Body of pancreas (tissue), 4 donors: Measurements from ENCODE around the gene HOXC4.

Experiments
- POLR2A ChIP-seq, 3 donors: fragments of 450-650 bp; IDR thresholded peaks; one replicate each; pipeline ENCODE4 v1.6.1; 2016; ENCODE audit warnings: antibody characterized with exemption in 3 of 3, mild to moderate bottlenecking in 2 of 3
- TF ChIP-seq, protein P1 (sequence below), 7 experiments: fragments of 450-650 bp in 4 of 7; fragments of 200-600 bp in 3 of 7; sonication (generic) in 3 of 7; IDR thresholded peaks; one replicate each; pipeline ENCODE4 v1.5.1; 2016 to 2019; ENCODE audit warnings: antibody characterized with exemption in 7 of 7

DNA sequence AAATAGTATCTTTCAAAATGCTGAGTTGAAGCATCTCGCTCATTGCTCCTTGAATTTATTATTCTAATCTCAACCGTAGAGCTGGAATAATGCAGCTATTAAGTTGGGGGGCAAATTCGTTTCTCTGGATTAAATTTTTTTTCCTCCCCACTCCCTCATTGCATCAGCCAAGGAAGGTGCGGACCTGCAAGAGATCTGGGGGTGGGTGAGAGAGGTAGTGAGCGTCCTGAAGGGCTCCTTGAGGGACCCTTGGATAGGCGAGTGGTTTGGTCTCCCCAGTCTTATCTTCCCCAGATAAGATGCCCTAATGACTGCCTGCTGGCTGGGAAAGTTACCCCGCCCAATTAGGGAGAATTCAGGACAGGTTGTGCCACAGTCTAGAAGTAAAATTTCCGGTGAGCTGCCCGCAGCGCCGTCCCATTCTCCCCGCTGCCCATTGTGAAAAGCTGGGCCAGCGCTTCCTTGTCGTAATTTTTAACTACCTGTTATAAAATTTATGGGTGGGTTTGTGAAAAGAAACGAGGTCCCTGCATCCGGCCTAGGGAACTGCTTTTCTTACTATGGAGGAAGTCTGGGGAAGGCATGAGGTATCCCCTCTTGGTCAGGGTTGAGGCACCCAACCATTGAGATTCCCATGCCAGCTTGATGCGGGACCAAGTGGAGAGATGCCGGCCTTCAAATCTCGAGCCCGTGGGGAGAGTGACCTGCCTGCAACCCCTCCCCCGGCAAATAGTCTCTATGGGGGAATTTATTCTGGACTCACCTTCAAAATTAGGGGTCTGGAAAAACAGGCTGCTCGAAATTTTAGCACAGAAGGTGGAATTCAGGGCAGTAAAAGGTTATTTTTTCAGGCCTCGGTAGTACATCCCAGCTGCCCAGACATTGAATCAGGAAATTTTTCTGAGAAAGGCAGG is 38.4 kb upstream of the HOXC4 start:
- no peak for TF ChIP-seq POLR2A (IDR thresholded peaks at IDR 0.05)
- TF ChIP-seq, protein P1, sequence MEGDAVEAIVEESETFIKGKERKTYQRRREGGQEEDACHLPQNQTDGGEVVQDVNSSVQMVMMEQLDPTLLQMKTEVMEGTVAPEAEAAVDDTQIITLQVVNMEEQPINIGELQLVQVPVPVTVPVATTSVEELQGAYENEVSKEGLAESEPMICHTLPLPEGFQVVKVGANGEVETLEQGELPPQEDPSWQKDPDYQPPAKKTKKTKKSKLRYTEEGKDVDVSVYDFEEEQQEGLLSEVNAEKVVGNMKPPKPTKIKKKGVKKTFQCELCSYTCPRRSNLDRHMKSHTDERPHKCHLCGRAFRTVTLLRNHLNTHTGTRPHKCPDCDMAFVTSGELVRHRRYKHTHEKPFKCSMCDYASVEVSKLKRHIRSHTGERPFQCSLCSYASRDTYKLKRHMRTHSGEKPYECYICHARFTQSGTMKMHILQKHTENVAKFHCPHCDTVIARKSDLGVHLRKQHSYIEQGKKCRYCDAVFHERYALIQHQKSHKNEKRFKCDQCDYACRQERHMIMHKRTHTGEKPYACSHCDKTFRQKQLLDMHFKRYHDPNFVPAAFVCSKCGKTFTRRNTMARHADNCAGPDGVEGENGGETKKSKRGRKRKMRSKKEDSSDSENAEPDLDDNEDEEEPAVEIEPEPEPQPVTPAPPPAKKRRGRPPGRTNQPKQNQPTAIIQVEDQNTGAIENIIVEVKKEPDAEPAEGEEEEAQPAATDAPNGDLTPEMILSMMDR (IDR thresholded peaks at IDR 0.05), result no peak
